Colon (tissue), 2 donors: Measurements from ENCODE around the gene KRT36.

Experiments used
- FAIRE-seq: peaks from 2 replicates; lab custom pipeline; 2012; peaks lifted over from hg19 to GRCh38; lab: Jason Lieb, UNC
- donor health status: control.
- donor health status: control.

The KRT36 gene

GRCh38 chr17:41489531-41489930 is at the start of gene KRT36:
TSS of gene KRT36 (minus strand) at chr17:41489910. CDS start at chr17:41489864, 46 bp downstream.
- FAIRE-seq, result no peak

GRCh38 chr17:41539071-41539492 is 49.4 kb upstream of the KRT36 start:
- FAIRE-seq, result no peak

DNA sequence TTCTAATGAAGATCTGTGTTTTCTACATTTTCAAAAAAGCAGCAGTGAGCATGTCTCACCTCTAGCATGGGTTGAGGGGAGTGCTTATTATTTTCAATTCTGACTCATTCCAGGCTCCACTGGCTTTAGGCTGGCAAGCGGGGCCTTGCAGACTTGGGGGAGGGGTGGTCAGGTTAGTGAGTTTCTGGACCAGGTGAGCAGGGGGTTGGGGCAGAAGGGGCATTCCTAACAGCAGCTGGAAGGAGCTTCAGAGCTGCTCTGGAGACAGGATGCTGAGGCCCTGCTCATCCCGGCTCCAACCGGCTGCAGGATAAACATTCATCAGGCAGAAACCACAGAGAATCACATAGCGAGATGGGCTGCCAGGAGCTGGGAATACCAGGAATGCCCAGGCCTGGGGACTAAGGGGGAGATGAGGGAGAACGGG is 48.9 kb upstream of the KRT36 start:
- FAIRE-seq, result no peak

DNA sequence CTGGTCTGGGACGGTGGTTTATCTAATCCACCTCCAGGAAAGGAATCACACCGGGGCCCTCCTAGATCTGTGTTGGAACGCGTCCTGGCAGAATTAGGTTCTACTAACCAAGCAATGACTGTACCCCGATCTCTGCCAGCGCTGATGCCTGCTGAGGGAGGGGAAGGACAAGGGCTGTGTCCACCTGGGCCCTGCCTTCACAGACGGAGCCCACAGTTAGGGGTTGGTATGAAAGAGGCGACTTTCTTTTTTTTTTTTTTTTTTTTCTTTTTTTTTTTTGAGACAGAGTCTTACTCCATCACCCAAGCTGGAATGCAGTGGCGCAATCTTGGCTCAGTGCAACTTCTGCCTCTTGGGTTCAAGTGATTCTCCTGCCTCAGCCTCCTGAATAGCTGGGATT is 48.3 kb upstream of the KRT36 start:
- no peak for FAIRE-seq

- FAIRE-seq, result no peak
Measured at GRCh38 chr17:41537614-41537954, 47.9 kb upstream of the KRT36 start.

GRCh38 chr17:41536741-41537613 is 47.3 kb upstream of the KRT36 start:
- no peak for FAIRE-seq

DNA sequence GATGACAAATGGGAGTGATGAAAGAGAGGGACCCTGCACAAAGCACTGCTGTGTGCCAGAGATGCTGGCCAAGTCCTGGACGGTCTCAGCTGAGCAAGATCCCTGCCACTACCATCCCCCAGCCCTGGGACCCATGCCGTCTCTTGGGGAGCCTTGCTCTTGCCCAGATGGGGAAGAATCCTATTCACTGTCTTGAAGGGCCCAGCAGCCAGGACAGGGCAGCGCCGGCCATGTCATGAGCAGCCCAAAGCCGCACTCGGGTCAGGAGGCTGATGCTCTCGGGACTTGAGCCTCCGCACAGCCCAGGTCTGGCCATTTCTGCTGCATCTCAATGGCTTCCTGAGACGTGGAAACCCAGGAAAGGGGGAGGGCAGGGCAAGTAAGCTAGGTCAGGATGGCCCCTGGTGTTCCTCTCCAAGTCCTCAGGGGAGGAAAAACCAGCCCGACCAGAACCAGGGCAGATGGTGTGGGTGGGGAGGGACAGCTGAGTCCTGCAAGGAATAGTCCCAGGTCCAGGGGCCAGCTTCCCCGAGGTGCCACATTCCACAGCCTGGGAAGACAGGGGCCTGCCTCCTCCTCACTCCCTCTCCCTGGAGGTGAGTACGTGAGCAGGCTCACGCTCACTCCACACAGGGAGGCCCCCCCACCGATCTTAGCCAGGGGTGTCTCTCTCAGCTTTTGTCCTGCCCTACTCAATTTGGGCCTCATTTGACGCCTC is 46.2 kb upstream of the KRT36 start:
- no peak for FAIRE-seq

DNA sequence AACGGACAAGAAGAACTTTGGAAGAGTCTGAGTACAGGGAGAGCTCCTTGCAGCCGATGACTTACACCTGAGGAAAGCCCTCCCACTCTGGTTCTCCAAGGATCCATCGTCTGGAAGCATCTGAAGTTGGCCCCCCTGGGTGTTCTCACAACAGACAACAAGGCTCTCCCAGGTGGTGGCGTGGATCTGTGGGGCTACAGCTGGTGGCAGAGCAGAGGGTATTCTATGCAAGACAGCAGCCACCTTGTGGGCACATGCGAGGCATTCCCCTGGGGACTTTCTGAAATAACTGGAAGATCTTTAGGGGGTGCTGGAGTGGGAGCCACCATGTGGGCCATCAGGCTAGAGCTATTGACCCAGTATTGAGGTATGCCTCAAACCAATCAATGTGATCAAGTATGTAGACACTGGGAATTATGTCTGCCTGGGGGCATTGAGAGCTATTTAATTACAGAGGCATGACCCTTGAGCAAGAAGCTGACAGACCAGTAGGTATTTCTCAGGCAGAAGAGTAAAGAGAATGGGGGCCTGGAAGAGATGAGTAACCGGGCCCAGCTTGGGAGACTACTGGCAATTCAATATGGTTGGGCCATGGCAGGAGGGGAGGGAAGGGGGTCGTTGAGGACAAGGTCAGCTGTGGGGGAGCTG is 45.3 kb upstream of the KRT36 start:
- FAIRE-seq, result no peak

- no peak for FAIRE-seq
Measured at GRCh38 chr17:41533613-41534012, 43.9 kb upstream of the KRT36 start.

GRCh38 chr17:41532947-41533570 is 43.3 kb upstream of the KRT36 start:
- no peak for FAIRE-seq

DNA sequence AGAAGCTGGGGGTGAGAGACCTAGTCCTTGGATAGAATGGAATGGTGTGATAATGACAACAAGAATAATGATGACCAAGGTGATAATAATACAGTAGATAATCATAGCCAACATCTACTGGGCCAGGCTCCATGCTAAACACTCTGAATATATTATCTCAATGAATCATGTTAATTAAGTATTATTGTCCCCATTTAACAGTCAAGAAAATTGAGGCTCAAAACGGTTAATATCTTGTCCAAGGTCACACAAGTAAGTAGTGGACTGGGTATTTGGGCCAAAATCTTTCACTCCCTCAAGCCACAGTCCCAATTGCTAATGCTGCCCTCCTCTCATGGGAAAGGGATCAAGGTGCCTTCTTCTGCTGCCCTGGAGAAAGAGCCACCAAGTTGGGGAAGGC is 42.3 kb upstream of the KRT36 start:
- FAIRE-seq, result no peak

GRCh38 chr17:41530062-41531048 is 40.6 kb upstream of the KRT36 start:
- no peak for FAIRE-seq

DNA sequence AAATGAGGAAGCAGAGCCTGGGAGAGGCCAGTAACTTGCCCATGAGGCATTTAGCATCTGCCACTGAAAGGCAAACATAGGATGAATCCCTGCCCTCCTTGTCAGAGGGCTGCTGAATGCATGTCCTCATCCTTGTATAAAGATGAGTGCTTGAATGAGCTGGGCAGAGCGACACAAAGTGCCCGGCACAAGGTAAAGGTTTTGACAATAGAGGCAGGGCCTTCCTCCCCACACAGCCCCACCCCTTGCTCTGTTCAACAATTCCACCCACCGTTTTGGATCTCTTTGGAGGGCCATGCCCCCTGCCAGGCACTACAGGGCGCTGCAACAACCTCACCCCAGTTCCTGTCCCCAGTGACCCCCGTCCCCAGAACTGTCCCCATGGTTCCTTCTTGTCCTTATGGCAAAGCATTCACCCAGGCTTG is 39.8 kb upstream of the KRT36 start:
- FAIRE-seq, result no peak

GRCh38 chr17:41528959-41529353 is 39.2 kb upstream of the KRT36 start:
- FAIRE-seq, result no peak

DNA sequence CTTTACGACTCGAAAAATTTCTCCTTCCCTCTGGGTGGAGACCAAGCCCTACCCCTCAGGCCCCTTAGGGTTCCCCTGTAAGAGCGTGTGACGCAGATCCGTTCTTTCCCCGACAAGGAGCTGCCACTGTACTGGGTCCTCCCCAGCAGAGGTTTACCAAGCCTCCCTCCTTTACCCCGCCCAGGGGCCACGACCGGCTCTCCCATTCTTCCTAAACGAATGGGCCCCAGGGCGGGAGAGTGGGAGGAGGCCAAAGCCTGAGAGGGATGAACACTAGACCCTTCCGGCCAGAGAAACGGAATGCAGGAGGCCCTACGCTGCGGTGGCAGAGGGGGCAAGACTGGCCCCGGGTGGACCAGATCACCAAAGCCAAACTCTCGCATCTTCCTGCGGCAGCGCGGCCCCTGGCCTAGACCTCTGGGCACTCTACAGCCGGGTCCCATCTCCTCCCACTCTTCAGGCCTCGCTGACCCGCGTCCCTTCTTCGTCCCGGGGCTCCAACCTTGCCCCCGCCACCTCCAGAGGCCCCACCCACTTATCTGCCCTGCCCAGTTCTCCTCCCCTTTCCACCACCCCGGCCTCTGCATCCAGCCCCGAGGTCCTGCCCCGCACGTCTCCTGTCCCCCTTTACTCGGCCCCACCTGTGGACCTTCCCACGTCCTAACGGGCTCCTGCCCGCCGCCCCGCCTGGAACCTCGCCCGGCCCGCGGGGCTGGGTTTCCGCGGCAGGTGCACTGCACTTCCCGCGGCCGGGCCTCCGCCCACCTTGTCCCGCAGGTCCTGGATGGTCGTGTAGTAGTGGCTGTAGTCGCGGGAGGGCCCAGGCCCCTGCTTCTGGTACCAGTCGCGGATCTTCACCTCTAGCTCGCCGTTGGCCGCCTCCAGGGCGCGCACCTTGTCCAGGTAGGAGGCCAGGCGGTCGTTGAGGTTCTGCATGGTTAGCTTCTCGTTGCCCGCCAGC is 37.6 kb upstream of the KRT36 start:
- no peak for FAIRE-seq

- FAIRE-seq, result no peak
Measured at GRCh38 chr17:41524261-41524660, 34.6 kb upstream of the KRT36 start.

DNA sequence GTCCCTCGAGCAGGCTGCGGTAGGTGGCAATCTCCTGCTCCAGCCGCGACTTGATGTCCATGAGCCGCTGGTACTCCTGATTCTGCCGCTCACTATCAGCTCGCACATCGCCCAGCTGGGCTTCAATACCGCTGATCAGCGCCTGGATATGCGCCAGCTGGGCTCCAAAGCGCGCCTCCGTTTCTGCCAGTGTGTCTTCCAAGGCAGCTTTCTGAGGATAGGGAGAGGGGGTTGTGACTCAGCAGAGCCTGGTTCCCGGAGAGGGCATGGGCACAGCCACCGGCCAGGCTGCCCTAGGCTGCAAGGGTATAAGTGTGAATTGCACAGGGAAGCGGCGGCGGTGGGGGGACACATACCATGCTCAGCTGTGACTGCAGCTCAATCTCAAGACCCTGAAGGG is 34.1 kb upstream of the KRT36 start:
- FAIRE-seq, result no peak

DNA sequence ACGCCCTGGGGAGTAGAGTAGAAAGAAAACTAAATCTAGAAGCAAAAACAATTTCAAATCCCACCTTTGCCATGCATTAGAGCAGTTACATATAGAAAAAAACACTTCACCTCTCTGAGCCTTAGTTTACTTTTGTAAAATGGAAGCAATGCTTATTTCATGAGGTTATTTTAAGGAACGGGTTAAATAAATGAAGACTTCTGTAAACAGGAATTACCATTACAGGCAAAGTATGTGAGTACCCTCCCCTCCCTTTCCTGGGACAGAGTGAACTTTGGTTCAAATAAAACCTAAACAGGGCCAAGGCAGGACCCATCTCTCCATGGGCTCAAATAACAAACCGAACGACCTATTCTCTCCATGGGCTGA is 33.5 kb upstream of the KRT36 start:
- no peak for FAIRE-seq

DNA sequence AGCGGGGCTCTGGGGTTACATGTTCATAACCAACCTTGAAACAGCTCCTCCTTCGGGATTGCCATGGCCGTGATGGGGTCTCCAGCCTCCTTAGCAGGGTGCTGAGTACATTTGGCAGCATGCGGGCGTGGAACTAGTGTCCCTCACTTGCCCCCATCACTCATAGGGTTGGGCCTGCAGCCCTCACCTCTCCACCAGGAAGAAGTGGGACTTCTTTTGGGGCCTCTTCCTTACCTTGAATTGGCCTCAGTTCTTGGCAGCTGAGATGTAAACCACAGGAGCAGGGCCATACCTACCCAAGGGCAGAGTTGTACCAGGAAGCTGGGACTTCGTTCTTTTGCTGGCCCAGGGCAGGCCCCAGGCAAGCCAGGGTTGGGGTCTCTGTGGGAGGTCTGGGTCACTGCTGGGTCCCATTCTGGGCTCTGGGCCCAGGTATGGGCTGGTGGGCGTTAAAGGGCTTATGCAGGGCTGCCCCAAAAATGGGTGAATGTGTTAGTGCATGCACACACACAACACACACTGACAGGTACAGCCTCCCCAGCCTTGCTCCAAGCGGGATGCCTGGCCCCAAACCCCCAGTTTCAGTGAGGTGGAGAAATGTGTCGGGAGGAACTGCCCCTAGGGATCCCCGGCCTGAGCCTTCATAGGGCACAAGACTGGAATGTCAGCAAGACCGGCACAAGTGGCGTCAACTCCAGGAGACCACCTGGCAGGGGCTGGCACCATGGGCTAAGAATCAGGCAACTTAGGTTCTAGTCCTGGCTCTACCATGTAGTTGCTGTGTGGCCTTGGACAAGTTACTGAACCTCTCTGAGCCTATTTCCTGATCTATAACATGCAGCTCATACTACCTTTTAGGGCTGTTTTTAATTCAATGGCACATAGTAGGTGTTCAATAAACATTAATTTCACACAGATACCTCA is 32.9 kb upstream of the KRT36 start:
- FAIRE-seq, result no peak
